Suprapubic skin (tissue), 4 donors: ENCODE measurements around the gene TYROBP.

ENCODE experiments used
- CTCF ChIP-seq, 2 donors: fragments of 200-600 bp in 1 of 2; fragments of 450-650 bp in 1 of 2; sonication (generic) in 1 of 2; IDR thresholded peaks; one replicate each; pipeline ENCODE4 v1.5.1; 2016 to 2019; ENCODE audit warnings: antibody characterized with exemption in 2 of 2, mild to moderate bottlenecking in 1 of 2, moderate library complexity in 1 of 2
- POLR2A ChIP-seq, 2 donors: fragments of 450-650 bp; IDR thresholded peaks; one replicate each; pipeline ENCODE4 v1.6.1; 2017; ENCODE audit warnings: antibody characterized with exemption in 2 of 2, mild to moderate bottlenecking in 2 of 2, moderate library complexity in 2 of 2
- POLR2AphosphoS5 ChIP-seq, 3 donors: sonication (generic); formaldehyde crosslinking; IDR thresholded peaks; one replicate each; pipeline ENCODE4 v1.6.1; 2017; ENCODE audit warnings: antibody characterized with exemption in 3 of 3

GRCh38 chr19:35899547-35900214 is 8.4 kb downstream of the TYROBP start:
- TF ChIP-seq POLR2A (IDR thresholded peaks at IDR 0.05), result no peak
- TF ChIP-seq CTCF (IDR thresholded peaks at IDR 0.05), result no peak
- no peak for TF ChIP-seq POLR2AphosphoS5 (IDR thresholded peaks at IDR 0.05)
